Ovary (tissue), 9 donors: Measurements from ENCODE around the gene LRFN2. TPM values are rescaled to one million over a fixed set of nuclear protein-coding genes. Genes with fewer than 3 reads are reported as not detected.

Experiments
- DNase-seq, 5 donors: peaks; one replicate each; pipeline ENCODE4 v3.0.0-alpha.2; 2019 to 2020
- H3K27ac ChIP-seq, 2 donors: fragments of 200-600 bp; one replicate each; pipeline versions ENCODE4 v1.5.1 to v1.8.0; 2019 to 2022
- H3K27me3 ChIP-seq: fragments of 200-600 bp; one replicate; pipeline ENCODE4 v1.8.0; 2022
- H3K36me3 ChIP-seq: fragments of 200-600 bp; sonication (generic); one replicate; pipeline ENCODE4 v1.5.1; 2019
- H3K4me1 ChIP-seq: one replicate; pipeline ENCODE4 v1.8.1; 2013; ENCODE audit warnings: mild to moderate bottlenecking, moderate library complexity; ENCODE audit not compliant: insufficient read depth
- H3K4me3 ChIP-seq: fragments of 200-600 bp; sonication (generic); one replicate; pipeline ENCODE4 v1.5.1; 2017
- H3K9me3 ChIP-seq, 2 donors: fragments of 200-600 bp in 1 of 2; sonication (generic) in 1 of 2; one replicate each; pipeline versions ENCODE4 v1.5.1 to v1.8.1; 2013 to 2019; ENCODE audit warnings: mild to moderate bottlenecking in 1 of 2, moderate library complexity in 1 of 2
- EP300 ChIP-seq: sonication (generic); formaldehyde crosslinking; IDR thresholded peaks from one replicate; pipeline ENCODE4 v1.6.1; 2017; ENCODE audit warnings: antibody characterized with exemption
- POLR2A ChIP-seq: fragments of 450-650 bp; IDR thresholded peaks from one replicate; pipeline ENCODE4 v1.6.1; 2017; ENCODE audit warnings: antibody characterized with exemption, mild to moderate bottlenecking, moderate library complexity
- WGBS, 3 donors: extraction: QIAGEN DNeasy Blood & Tissue Kit in 1 of 3; methylation state at CpG; one replicate each; pipeline versions ENCODE4 v1.1.5 to v1.1.7; 2013 to 2017; 5-methylcytosine and 5-hydroxymethylcytosine counted together
- intact Hi-C, 4 donors: fragments of 100-400 bp; cut with DNase I; formaldehyde crosslinking; loops; one replicate each; pipeline versions ENCODE4 v1.11.0 to v1.15.1; 2022 to 2023
- polyA plus RNA-seq, 2 donors: library from polyadenylated mRNA; stranded (reverse); fragments of 200-250 nt in 1 of 2; fragments of 350-450 nt in 1 of 2; fragmentation: Illumina TruSeq in 1 of 2; extraction: RNeasy Lipid Tissue Mini Kit (QIAGEN cat#74804) in 1 of 2; gene quantifications; one replicate each; pipeline ENCODE4 v1.2.3, GENCODE V29; 2013 to 2014
- total RNA-seq, 7 donors: library from RNA; depleted of rRNA in 2 of 7; stranded (reverse); fragments of >200 nt in 2 of 7; fragmentation: NEBNext Ultra II Directional in 3 of 7; extraction: Animal tissue kit (Norgen Biotek cat#: 25700) in 3 of 7; gene quantifications; one replicate each; pipeline versions ENCODE4 v1.1.0 to v1.2.4, GENCODE V29; 2016 to 2023
- TF ChIP-seq, protein P1 (sequence below), 3 donors: fragments of 450-650 bp in 2 of 3; fragments of 200-600 bp in 1 of 3; IDR thresholded peaks; one replicate each; pipeline versions ENCODE4 v1.5.1 to v1.8.0; 2016 to 2022; ENCODE audit warnings: antibody characterized with exemption in 3 of 3, mild to moderate bottlenecking in 1 of 3
- donor health status: DM: no; HTN: no; CAD: no; lungs with moderate emphysema.
- donor health status: DM: no; HTN: no; CAD: no.
- donor health status: Bipolar disorder and iron deficiency.
- donor health status: DM: yes; HTN: yes; CAD: no.
- donor health status: DM: no; HTN: no; CAD: no.
- donor health status: DM: yes; HTN: yes; CAD: no.

LRFN2 gene
- total and polyA plus RNA-seq, 9 donors = 0.10 to 2.2 (median 0.66) TPM

DNA sequence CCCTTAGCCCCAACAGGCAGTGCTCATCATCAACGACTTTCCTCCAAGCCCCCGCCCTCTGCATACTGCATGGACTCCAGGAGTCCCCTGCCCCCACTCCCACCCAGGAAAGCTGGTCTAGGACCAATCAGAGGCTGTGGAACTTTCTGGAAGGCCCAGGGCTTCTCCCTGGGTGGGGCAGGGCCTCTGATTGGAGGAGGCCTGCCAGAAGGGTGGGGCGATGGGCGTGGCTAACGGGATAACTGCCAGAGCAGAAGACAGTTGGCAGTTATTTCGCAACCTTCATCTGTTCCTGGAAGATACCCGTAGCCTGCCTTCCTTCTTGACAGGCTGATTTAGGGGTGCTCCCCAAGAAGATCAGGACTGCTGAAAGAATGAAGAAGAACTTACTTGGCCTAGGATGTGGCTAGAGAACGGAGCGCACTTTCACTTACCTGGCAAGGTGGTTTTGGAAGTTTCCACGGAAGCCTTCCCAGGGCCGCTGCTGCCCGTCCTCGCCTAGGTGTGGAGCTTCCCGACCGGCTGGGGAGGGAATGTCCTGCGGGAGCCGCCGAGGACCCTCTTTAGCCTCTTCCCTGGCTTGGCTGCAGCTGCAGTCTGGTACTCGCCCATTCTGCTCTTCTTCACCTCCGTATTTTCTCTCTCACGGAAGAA lies 209.0 kb downstream of the LRFN2 start:
- H3K9me3 ChIP-seq = no peaks in the 10 kb centered on the region
- DNase-seq = no peak
- H3K27me3 ChIP-seq = no peaks in the 10 kb centered on the region
- WGBS, 3 donors = 87 to 94% (median 94%) methylated on average over 21 of the region's 21 CpGs
- intact Hi-C loops = no loop called here
- H3K4me3 ChIP-seq = no peak overlapping the region
- H3K27ac ChIP-seq = no peak overlapping the region
- H3K4me1 ChIP-seq = no peaks in the 10 kb centered on the region
- no peak for TF ChIP-seq POLR2A
- TF ChIP-seq, protein P1, sequence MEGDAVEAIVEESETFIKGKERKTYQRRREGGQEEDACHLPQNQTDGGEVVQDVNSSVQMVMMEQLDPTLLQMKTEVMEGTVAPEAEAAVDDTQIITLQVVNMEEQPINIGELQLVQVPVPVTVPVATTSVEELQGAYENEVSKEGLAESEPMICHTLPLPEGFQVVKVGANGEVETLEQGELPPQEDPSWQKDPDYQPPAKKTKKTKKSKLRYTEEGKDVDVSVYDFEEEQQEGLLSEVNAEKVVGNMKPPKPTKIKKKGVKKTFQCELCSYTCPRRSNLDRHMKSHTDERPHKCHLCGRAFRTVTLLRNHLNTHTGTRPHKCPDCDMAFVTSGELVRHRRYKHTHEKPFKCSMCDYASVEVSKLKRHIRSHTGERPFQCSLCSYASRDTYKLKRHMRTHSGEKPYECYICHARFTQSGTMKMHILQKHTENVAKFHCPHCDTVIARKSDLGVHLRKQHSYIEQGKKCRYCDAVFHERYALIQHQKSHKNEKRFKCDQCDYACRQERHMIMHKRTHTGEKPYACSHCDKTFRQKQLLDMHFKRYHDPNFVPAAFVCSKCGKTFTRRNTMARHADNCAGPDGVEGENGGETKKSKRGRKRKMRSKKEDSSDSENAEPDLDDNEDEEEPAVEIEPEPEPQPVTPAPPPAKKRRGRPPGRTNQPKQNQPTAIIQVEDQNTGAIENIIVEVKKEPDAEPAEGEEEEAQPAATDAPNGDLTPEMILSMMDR (IDR thresholded peaks at IDR 0.05) = no peak
- H3K36me3 ChIP-seq = no peaks in the 10 kb centered on the region

DNA sequence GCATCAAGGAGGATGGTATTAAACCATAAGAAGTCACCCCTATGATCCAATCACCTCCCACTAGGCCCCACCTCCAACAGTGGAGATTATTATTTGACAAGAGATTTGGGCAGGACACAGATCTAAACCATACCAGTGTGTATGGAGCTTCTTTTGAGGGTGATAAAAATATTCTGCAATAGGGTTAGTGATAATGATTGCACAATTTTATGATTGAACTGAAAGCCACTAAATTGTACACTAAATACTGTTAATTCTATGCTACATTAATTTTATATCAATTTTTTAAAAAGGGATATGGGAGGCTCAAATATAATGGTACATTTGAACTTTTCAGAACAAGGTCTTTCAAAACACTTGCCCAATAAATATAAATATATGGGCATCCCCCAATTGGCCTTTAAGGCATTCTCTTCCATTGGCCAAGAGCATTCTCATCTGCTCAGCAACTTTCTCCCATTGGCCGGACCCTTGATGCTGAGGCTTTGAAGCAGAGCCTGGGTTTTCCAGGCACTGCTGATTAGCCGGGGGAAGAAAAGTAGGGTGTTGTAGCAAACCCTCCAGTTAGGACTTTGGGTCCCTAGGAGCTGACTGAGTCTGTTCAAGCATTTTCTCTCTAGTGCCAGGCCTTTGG lies 209.9 kb downstream of the LRFN2 start:
- DNase-seq = no peak
- 86 to 92% (median 90%) methylated on average over 2 of the region's 2 CpGs for whole genome bisulfite sequencing, 3 donors
- TF ChIP-seq POLR2A (no peak), EP300 (no peak)
- TF ChIP-seq, protein P1 (IDR thresholded peaks at IDR 0.05) = no peak
- Histone ChIP-seq H3K9me3 (no peaks in the 10 kb centered on the region), H3K4me1 (no peaks in the 10 kb centered on the region), H3K4me3 (no peak overlapping the region), H3K27me3 (no peaks in the 10 kb centered on the region), H3K36me3 (no peaks in the 10 kb centered on the region), H3K27ac (no peak overlapping the region)
- intact Hi-C loops = no loop called here

DNA sequence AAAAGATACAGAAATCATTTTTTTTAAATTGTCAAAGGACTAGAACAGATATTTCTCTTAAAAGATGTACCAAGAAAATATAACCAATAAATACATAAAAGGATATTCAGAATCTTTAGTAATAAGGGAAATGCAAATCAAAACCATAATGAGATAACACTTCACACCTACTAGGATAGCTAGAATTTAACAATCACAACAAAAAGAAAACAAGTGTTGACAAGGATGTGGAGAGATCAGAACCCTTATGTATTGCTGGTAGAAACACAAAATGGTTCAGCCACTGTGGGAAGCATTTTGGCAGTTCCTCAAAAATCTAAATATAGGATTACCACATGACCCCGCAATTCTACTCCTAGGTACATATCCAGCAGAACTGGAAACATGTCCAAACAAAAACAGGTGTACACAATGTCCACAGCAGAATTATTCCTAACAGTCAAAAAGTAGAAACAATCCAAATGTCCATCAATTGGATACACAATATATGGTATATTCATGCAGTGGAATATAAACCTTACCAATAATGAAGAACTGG lies 211.0 kb downstream of the LRFN2 start:
- Histone ChIP-seq H3K27ac (no peak overlapping the region), H3K27me3 (no peaks in the 10 kb centered on the region), H3K4me1 (no peaks in the 10 kb centered on the region), H3K4me3 (no peak overlapping the region), H3K36me3 (no peaks in the 10 kb centered on the region), H3K9me3 (no peaks in the 10 kb centered on the region)
- no peak for DNase-seq
- WGBS, 3 donors = 78 to 86% (median 82%) methylated on average over 1 of the region's 1 CpG
- intact Hi-C loops = no loop called here
- TF ChIP-seq, protein P1 (IDR thresholded peaks at IDR 0.05) = no peak
- TF ChIP-seq EP300 = no peak
- TF ChIP-seq POLR2A = no peak

DNA sequence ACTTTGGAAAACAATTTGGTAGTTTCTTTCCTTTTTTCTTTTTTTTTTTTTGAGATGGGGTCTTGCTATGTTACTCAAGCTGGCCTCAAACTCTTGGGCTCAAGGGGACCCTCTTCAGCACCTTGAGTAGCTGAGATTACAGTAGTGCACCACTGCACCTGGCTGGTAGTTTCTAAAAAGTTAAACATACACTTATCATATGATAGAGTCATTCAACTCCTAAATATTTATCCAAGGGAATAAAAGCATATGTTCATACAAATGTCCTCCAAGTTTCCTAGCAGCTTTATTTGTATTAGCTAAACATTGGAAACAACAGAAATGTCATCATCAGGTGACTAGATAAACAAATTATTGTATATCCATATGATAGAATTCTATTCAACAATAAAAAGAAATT lies 213.9 kb downstream of the LRFN2 start:
- intact Hi-C loops = no loop called here
- TF ChIP-seq, protein P1 (IDR thresholded peaks at IDR 0.05) = no peak
- TF ChIP-seq POLR2A (no peak), EP300 (no peak)
- Histone ChIP-seq H3K27ac (no peak overlapping the region), H3K4me1 (no peaks in the 10 kb centered on the region), H3K4me3 (no peak overlapping the region), H3K27me3 (no peaks in the 10 kb centered on the region), H3K9me3 (no peaks in the 10 kb centered on the region), H3K36me3 (no peaks in the 10 kb centered on the region)
- no peak for DNase-seq
